Measurements from ENCODE around the gene ADM2.
A peak's percentile ranks its signal among the peaks of the same experiment; 100 is the strongest.

Gene ADM2

DNA sequence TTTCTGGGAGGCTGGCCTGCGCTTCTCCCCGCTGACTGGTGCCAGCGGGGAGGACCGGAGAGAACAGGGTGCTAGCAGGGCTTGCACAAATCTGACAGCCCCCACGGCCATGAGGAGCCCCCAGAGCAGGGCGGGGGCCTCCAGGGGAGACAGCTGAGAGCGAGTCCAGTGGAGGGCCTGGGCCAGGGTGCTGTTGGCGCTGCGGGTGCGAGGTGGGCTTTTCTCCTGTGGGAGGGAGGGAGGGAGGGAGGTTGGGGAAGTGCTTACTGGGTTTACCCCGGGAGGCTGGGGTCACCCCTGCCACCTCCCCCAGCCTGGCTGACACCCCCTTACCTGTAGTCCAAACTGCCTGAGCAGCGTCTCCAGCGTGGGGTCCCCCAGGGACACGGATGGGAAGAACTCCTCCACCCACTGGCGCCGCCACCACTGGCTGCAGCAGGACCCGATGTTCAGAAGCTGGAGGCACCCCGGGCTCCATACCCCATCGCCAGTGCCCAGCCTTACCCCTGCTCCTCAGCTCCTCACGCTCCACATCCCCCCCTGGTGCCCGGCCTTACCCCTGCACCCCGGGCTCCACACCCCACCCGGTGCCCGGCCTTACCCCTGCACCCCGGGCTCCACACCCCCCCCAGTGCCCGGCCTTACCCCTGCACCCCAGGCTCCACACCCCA is 22.3 kb downstream of the ADM2 start:
- no peak overlapping the region for H3K4me3 ChIP-seq (replicated peaks; ENCODE audit: low read depth, low read length)
- no peak for TF ChIP-seq CTCF (IDR thresholded peaks at IDR 0.05; ENCODE audit: low read depth, low read length, missing control alignments)
- DNase-seq (ENCODE audit: extremely low read depth, low read depth) = no peak

- no peak overlapping the region for H3K4me3 ChIP-seq (replicated peaks; ENCODE audit: low read depth, low read length)
- DNase-seq (ENCODE audit: extremely low read depth, low read depth) = no peak
- TF ChIP-seq CTCF (IDR thresholded peaks at IDR 0.05; ENCODE audit: low read depth, low read length, missing control alignments) = no peak
Measured at GRCh38 chr22:50504369-50505211, 23.2 kb downstream of the ADM2 start.

DNA sequence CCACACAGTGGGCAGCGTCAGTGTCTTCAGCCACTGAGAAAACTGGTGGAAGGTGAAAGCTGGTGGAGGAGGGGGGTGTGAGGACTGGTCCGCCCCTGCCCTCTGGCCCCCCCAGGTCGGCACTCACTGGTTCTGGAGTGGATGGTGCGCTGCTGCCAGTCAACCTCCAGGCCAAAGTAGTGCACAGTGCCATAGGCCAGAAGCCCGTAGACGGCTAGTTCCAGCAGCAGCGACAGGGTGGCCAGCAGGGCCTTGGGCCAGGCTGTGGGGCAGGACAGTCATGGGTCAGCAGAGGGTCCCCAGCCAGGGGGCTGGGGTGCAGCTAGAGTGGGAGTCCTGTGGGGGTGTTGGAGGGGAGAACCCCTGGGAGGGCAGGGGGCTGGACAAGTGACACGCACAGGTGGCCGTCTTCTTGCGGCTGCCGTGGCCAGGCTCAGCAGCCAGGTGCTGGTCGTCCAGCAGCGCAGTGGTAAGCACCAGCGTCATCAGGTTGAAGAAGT is 24.0 kb downstream of the ADM2 start:
- no peak for DNase-seq (ENCODE audit: extremely low read depth, low read depth)
- H3K4me3 ChIP-seq (replicated peaks; ENCODE audit: low read depth, low read length) = no peak overlapping the region
- TF ChIP-seq CTCF (IDR thresholded peaks at IDR 0.05; ENCODE audit: low read depth, low read length, missing control alignments) = no peak

DNA sequence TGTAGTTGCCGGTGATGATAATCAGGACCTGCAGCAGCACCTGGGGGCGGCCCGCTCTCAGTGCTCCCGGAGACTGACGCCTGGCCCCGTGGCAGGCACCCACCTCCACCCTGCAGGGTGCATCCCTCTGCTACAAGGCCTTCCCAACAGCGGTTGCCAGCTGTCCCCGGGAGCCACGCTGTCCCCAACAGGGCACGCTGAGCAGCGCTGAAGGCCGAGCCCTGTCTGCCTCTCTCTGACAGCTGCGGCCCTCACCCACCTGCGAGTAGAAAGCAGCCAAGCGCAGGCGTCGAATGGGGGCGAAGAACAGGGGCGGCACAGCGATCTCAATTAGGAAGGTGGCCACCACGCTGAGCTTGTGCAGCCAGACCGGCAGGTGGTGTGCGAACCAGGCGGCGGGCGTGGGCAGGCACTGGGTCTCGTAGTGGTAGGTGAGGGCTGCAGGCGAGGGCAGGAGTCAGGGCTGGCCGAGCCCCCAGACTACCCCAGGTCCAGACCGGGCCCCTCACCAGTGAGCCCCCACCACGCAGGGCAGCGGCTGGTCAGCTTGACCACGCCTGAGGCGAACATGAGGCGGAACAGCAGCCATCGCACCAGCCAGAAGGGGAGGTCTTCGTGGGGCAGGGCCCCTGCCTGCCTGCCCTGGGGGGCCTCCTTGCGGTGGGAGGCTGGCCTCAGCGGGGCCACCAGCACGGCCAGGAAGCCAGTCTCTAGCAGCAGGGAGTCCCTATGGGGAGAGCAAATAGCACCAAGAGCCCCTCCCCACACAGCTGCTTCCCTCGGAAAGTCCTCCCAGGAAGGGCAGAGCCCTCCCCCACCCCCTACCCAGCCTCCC is 24.6 kb downstream of the ADM2 start:
- H3K4me3 ChIP-seq (replicated peaks; ENCODE audit: low read depth, low read length) = peak overlapping the region; percentile 87
- no peak for TF ChIP-seq CTCF (IDR thresholded peaks at IDR 0.05; ENCODE audit: low read depth, low read length, missing control alignments)
- DNase-seq (ENCODE audit: extremely low read depth, low read depth) = no peak

DNA sequence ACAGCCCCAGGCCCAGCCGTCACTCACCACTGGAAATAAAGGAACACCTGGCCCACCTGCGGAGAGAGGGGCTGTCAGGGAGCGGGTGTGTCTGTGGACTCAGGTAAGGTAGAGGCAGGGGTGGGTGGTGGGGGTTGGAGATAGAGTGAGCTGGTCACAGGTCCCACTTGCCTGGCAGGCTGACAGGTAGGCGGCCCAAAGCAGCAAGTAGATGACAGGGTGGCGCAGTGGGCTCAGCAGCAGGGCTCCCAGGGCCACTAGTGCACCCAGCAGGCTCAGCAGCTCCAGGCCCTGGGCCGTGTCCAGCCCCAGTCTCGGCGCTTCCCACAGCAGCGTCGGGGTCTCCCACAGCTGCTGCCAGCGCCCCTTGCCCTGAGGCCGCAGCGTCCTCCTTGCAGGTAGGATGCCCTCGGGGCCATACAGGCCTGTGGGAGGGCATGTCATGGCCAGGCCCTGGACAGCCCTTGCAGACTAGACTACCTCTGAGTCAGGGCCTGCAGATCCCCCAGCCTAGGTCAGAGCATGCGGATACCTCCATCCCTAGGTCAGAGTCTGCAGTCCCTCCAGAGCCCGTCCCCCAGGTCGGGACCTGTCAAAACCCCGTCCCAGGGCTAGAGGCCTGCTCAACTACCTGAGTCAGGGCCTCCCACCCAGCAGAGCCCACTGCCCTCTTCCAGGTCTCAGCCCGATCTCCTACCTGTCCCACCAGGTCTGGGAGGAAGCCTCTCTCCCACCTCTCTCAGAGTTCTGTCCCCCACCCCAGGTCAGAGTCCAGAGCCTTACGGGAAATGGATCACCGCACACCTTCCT is 25.5 kb downstream of the ADM2 start:
- DNase-seq (ENCODE audit: extremely low read depth, low read depth) = no peak
- TF ChIP-seq CTCF (IDR thresholded peaks at IDR 0.05; ENCODE audit: low read depth, low read length, missing control alignments) = no peak
- H3K4me3 ChIP-seq (replicated peaks; ENCODE audit: low read depth, low read length) = peak overlapping the region; percentile 87
